ENCODE results near the gene RIMS4. TPM values are rescaled to one million over a fixed set of nuclear protein-coding genes. Genes with fewer than 3 reads are reported as not detected.
A peak's percentile ranks its signal among the peaks of the same experiment; 100 is the strongest.

Gene RIMS4
- total and polyA plus RNA-seq, 2 of the 13 experiments (the other 11 are each of a cell fraction or from before 2014, with no cell fraction given), result 0.01 to 0.07 TPM

DNA sequence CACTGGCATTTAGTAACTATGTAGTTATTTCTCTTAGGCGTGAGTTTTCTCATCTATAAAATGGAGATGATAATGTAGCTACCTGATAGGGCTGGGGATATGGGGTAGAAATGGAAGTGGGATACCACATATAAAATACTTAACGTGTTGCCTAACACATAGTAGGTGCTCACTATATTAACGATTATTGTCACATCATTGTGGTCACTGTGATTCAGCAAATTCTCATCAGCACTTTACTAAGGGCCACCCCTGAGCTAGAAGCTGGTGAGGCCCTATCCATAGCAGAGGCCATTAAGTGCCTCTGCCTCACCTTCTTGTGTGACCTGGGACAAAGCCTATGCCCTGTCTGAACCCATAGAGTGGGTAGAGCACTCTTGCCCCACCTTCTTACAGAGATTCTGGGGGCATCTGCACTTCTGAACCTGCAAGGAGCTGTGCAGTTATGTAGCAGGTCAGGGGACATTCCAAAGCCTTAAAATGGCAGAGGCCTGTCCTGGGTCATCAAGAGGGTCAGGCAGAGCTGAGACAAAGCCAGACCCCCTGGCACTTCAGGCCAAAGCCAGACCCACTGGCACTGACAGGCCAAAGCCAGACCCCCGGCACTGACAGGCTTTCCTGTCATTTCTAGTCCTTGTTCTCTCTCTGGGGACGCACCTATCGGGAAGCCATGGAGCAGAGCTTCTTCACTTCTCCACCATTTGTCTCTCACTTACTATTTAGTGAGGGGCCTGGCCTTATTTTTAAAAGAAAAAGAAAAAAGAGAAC is 7.0 kb upstream of the RIMS4 start:
- Histone ChIP-seq H3K36me3 (replicated peaks in 1 of 2; ENCODE audit: control insufficient read depth in 1 of 2, insufficient read depth in 2 of 2, low read length in 2 of 2) (no peaks in the 10 kb centered on the region), H3K4me3 (replicated peaks in 1 of 3; ENCODE audit: insufficient read depth in 1 of 3, low read depth in 2 of 3, low read length in 3 of 3) (no peak overlapping the region), H3K4me2 (ENCODE audit: low read depth, low read length) (no peak overlapping the region), H3K4me1 (ENCODE audit: insufficient read depth, low read length) (no peaks in the 10 kb centered on the region), H4K20me1 (ENCODE audit: insufficient read depth, low read length) (no peaks in the 10 kb centered on the region), H3K9me3 (ENCODE audit: low read length) (no peaks in the 10 kb centered on the region), H3K9ac (ENCODE audit: insufficient read depth, low read depth, low read length) (no peak overlapping the region), H3K79me2 (ENCODE audit: insufficient read depth, low read length) (no peaks in the 10 kb centered on the region), H3K27me3 (ENCODE audit: control insufficient read depth in 1 of 2, insufficient read depth in 2 of 2, low read length in 2 of 2) (peaks cover 3 to 34% of the 10 kb centered on the region in 2 experiments; a peak in 4 of 5 replicates), H3K27ac (ENCODE audit: extremely low read length, insufficient read depth, low read length) (no peak overlapping the region), H2AFZ (ENCODE audit: low read length) (no peak overlapping the region)
- TF ChIP-seq NFE2L2 (IDR thresholded peaks at IDR 0.05; ENCODE audit: low read length) (0 out of 2 replicates have a peak, but pooled peaks have one; percentile 39), PLRG1 (conservative IDR thresholded peaks at IDR 0.05) (no peak)
- no peak for FAIRE-seq
- ChIA-PET POLR2A (no interaction called here), CTCF (ENCODE audit: low intra/inter-chr PET ratio, low total read pairs) (no interaction called here)
- no peak for ATAC-seq
- DNase-seq (ENCODE audit: low spot score), result no peak
- 9% methylated on average over 6 of the region's 6 CpGs for WGBS (ENCODE audit: low lambda C conversion rate)
- intact Hi-C loops (cut with micrococcal nuclease; ENCODE audit: unreplicated experiment) (no loop called here), in situ Hi-C loops (cut with HindIII; ENCODE audit: extremely low pct_ligation_motif_present, low pct_unique_long_range_greater_than_20kb) (no loop called here)
- BruUV-seq (replicated peaks), result no TSS peak

- H3K4me3 ChIP-seq (replicated peaks in 1 of 3; ENCODE audit: insufficient read depth in 1 of 3, low read depth in 2 of 3, low read length in 3 of 3), result no peak overlapping the region
- no peaks in the 10 kb centered on the region for H3K79me2 ChIP-seq (ENCODE audit: insufficient read depth, low read length)
- no peak overlapping the region for H3K9ac ChIP-seq (ENCODE audit: insufficient read depth, low read depth, low read length)
- no peaks in the 10 kb centered on the region for H3K4me1 ChIP-seq (ENCODE audit: insufficient read depth, low read length)
- in situ Hi-C loops (cut with HindIII; ENCODE audit: extremely low pct_ligation_motif_present, low pct_unique_long_range_greater_than_20kb), result no loop called here
- POLR2A ChIA-PET, result no interaction called here
- DNase-seq (ENCODE audit: low spot score) (no peak), ATAC-seq (no peak), FAIRE-seq (no peak)
- 26% methylated on average over 5 of the region's 5 CpGs for WGBS (ENCODE audit: low lambda C conversion rate)
- TF ChIP-seq, protein P1, sequence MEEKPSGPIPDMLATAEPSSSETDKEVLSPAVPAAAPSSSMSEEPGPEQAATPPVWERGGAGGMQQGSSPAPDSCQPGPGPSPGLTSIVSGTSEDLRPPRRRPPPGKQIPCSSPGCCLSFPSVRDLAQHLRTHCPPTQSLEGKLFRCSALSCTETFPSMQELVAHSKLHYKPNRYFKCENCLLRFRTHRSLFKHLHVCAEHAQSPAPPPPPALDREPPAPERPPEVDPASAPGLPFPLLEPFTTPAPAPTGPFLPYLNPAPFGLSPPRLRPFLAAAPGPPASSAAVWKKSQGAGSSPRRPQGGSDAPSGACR (CRISPR knock-in tag; IDR thresholded peaks at IDR 0.05), result no peak
- peak; percentile 82 for TF ChIP-seq ZNF121 (CRISPR knock-in tag; IDR thresholded peaks at IDR 0.05)
- H2AFZ ChIP-seq (ENCODE audit: low read length), result no peak overlapping the region
- peaks cover 8 to 52% of the 10 kb centered on the region in 2 experiments; a peak in 4 of 5 replicates for H3K27me3 ChIP-seq (ENCODE audit: control insufficient read depth in 1 of 2, insufficient read depth in 2 of 2, low read length in 2 of 2)
- no peaks in the 10 kb centered on the region for H3K9me3 ChIP-seq (ENCODE audit: low read length)
- CTCF ChIA-PET (ENCODE audit: low intra/inter-chr PET ratio, low total read pairs), result no interaction called here
- no TSS peak for BruUV-seq (replicated peaks)
- intact Hi-C loops (cut with micrococcal nuclease; ENCODE audit: unreplicated experiment), result no loop called here
- H3K36me3 ChIP-seq (replicated peaks in 1 of 2; ENCODE audit: control insufficient read depth in 1 of 2, insufficient read depth in 2 of 2, low read length in 2 of 2), result no peaks in the 10 kb centered on the region
- no peaks in the 10 kb centered on the region for H4K20me1 ChIP-seq (ENCODE audit: insufficient read depth, low read length)
- no peak overlapping the region for H3K27ac ChIP-seq (ENCODE audit: extremely low read length, insufficient read depth, low read length)
- H3K4me2 ChIP-seq (ENCODE audit: low read depth, low read length), result no peak overlapping the region
Observed at GRCh38 chr20:44814937-44815336, 4.6 kb upstream of the RIMS4 start.
